Stimulated activated memory B cell treated with anti-CD40 and anti-IgM and Interleukin-4, amounts not matched to agents 10 μg/mL and 1 μg/mL and 100 μg/mL, for 72 hours (primary cell): Measurements from ENCODE around the gene ZNF488.

ENCODE experiments used
- ATAC-seq: fragments of 150-1000 bp; cut with Tn5 transposase; 2 replicates; pipeline ENCODE4 v1.10.0; 2021
- H3K27ac Mint-ChIP-seq: one replicate; pipeline ENCODE4 v1.8.0; 2022; ENCODE audit warnings: mild to moderate bottlenecking, mixed read lengths
- H3K27me3 Mint-ChIP-seq: one replicate; pipeline ENCODE4 v1.8.0; 2022; ENCODE audit warnings: mixed read lengths
- H3K36me3 Mint-ChIP-seq: one replicate; pipeline ENCODE4 v1.8.0; 2022; ENCODE audit warnings: mixed read lengths
- H3K4me1 Mint-ChIP-seq: one replicate; pipeline ENCODE4 v1.8.0; 2022; ENCODE audit warnings: mixed read lengths
- H3K4me3 Mint-ChIP-seq: one replicate; pipeline ENCODE4 v1.8.0; 2022; ENCODE audit warnings: mild to moderate bottlenecking, moderate library complexity, mixed read lengths
- H3K9me3 Mint-ChIP-seq: one replicate; pipeline ENCODE4 v1.8.0; 2022; ENCODE audit warnings: mixed read lengths

The ZNF488 gene

DNA sequence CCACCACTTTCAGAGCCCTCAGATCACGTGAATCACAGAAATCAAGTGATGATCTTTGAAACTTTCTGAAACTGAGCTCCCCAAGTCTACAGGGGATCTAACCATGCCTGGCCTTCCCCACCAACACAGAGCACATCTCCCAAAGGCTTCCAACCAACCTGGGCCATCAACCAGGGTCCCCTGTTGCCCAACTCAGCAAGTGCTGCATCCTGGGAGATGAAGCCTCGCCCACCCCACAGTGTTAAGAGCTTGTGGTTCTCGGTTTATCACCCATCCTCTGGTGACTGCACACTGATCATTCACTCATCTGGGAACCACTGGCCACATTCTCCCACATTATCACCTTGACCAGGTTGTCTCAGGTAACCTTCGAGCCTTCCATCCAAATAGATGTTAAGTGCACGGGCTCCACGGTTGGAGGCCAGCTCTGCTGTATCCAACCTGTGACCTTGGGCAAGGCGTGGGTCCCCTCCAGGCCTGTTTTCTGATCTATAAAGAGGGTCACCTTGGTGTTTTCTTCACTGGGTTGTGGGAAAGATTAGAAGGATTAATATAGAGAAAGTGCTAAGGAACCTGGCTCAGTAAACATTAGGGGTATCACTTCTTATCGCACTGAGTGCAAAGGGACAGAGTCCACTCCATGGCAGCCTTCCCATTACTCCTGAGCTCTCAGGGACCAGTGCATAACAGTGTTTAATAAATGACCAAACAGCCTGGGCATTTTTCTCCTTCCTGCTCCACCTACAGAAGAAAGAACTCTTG lies 3.6 kb downstream of the ZNF488 start:
- no peak overlapping the region for H3K4me3 Mint-ChIP-seq

DNA sequence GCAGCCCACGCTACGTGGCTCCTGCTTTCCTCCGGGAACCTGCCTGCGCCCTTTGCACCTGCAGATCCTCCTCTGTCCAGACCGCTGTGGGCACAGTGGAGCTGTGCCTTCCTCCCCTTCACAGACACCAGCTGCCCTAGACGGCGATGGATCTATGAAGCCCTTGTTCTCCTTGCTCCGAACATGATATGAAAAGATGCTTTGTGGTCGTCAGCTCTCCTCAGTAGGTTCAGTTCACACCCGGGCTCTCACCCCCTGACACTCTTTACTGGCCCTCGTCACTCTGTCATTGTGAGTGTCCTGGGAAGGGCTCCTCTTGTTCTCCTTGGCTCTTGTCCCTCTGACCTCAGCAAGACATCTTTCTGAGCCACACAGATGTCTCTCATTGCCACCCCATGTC lies 4.2 kb downstream of the ZNF488 start:
- no peak overlapping the region for H3K27ac Mint-ChIP-seq
- H3K9me3 Mint-ChIP-seq, result no peaks in the 10 kb centered on the region
- no peak for ATAC-seq
- H3K36me3 Mint-ChIP-seq, result no peaks in the 10 kb centered on the region
- peaks cover 86% of the 10 kb centered on the region for H3K27me3 Mint-ChIP-seq
- peaks cover 21% of the 10 kb centered on the region for H3K4me1 Mint-ChIP-seq
- H3K4me3 Mint-ChIP-seq, result no peak overlapping the region

More for the DNA sequence above, 3.6 kb downstream of the ZNF488 start:
- no peaks in the 10 kb centered on the region for H3K36me3 Mint-ChIP-seq
- peaks cover 23% of the 10 kb centered on the region for H3K4me1 Mint-ChIP-seq
- no peak overlapping the region for H3K27ac Mint-ChIP-seq
- peaks cover 86% of the 10 kb centered on the region for H3K27me3 Mint-ChIP-seq
- ATAC-seq, result no peak
- no peaks in the 10 kb centered on the region for H3K9me3 Mint-ChIP-seq

DNA sequence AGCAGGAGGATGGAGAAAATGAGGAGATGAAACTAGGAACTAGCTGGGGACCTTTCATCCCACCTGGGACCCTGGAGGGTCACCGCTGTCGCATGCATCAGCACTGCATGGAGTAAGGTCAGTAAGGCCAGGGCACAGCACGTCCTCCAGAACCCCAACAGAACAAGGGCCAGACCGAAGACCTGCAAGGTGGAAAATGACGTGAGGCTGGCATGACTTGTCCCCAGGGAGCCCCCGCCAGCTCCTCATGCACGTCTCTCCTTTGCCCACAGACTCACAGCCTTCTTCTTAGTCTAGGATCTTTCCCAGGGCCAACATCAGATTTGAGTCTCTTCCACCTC lies 4.7 kb downstream of the ZNF488 start:
- no peak for ATAC-seq
- Mint-ChIP-seq H3K9me3 (no peaks in the 10 kb centered on the region), H3K36me3 (no peaks in the 10 kb centered on the region), H3K4me1 (peaks cover 18% of the 10 kb centered on the region), H3K27me3 (peaks cover 82% of the 10 kb centered on the region), H3K4me3 (no peak overlapping the region), H3K27ac (no peak overlapping the region)

DNA sequence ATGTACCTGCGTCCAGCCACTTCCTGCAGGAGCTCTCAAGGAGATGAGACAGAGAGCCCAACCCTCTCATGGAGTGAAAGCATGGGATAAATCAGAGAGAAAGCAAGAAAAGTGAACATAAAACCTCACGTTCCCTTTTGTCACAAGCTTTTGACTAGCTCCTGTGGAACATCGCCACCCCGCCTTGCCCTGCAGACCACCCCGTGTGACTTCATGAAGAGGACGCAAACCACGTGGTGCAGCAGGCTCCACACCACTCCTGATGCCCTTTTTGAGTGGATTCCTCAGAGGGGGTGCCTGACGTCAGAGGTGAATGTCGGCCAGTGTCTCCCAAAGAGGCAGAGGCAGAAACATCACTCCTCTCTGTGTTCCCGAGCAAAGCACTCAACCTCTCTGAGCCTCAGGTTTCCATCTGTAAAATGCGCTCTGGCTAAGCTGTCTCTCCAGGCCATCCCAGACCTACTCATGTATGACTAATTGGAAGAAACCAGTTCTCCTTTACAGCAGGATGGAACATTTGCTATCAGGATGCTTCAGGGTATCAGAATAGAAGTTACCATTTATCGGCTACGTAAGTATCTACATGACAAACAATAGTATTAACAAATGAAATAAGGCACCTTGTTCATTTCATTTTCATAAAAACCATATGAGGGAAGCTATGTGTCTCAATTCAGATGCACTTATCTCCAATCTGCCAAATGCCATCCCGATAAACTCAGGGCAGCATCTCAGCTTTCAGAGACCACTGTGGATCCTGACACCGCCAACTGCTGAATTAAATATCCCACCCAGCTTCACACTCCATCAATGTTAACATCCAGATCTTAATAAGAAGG lies 5.3 kb downstream of the ZNF488 start:
- Mint-ChIP-seq H3K36me3 (no peaks in the 10 kb centered on the region), H3K4me3 (no peak overlapping the region), H3K27me3 (peaks cover 77% of the 10 kb centered on the region), H3K4me1 (peaks cover 14% of the 10 kb centered on the region), H3K9me3 (no peaks in the 10 kb centered on the region), H3K27ac (no peak overlapping the region)
- ATAC-seq, result no peak

DNA sequence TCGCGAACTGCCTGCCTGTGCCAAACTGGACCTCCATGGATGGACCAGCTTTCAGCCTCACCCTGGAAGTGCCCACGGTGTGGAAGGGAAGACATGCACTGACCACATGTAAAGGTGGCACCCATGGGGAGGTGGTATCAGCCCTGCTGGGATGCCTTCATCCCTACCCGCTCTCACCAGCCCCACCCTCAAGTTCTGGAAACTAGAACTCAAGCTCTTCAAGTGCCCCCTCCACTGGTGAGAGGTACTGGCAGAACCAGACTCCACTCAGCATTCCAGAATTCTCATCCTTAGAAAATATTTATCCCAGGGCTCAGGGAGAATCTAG lies 5.9 kb downstream of the ZNF488 start:
- no peak overlapping the region for H3K27ac Mint-ChIP-seq
- H3K4me1 Mint-ChIP-seq, result peaks cover 8% of the 10 kb centered on the region
- ATAC-seq, result no peak
- H3K4me3 Mint-ChIP-seq, result no peak overlapping the region
- no peaks in the 10 kb centered on the region for H3K36me3 Mint-ChIP-seq
- H3K27me3 Mint-ChIP-seq, result peaks cover 70% of the 10 kb centered on the region
- no peaks in the 10 kb centered on the region for H3K9me3 Mint-ChIP-seq

DNA sequence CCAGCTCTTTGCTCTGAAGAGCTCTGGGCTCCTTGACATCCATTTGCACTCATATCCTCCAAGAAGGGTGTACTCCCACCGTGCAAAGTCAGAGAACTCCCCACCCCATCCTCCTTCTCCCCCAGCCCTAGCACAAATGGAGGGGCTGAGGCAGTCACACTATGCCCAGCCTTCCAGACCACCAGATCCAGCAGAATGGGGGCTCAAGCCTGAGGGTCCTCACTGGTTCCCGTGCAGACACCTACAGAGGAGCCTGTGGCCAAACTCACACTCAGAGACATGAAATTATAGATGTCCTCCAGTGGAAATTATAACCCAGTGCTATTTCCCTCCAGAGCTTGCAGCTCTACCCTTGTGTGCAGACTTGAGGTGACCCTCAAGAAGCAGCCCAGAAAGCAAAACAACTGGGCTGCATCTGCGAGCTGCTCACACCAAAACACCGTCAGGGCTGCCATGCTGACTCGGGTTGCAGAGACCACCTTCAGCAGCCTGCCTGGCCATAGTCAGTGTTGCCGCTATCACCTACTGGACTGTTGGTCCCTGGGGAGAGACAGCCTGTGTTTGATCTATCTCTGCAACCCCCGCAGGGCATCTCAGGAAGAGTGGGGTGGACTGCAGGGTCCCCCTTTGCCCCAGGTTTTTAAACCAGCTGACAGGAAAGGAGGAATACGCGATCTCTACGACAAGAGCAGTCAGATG lies 7.4 kb downstream of the ZNF488 start:
- no peak for ATAC-seq
- H3K27me3 Mint-ChIP-seq, result peaks cover 63% of the 10 kb centered on the region
- H3K9me3 Mint-ChIP-seq, result no peaks in the 10 kb centered on the region

DNA sequence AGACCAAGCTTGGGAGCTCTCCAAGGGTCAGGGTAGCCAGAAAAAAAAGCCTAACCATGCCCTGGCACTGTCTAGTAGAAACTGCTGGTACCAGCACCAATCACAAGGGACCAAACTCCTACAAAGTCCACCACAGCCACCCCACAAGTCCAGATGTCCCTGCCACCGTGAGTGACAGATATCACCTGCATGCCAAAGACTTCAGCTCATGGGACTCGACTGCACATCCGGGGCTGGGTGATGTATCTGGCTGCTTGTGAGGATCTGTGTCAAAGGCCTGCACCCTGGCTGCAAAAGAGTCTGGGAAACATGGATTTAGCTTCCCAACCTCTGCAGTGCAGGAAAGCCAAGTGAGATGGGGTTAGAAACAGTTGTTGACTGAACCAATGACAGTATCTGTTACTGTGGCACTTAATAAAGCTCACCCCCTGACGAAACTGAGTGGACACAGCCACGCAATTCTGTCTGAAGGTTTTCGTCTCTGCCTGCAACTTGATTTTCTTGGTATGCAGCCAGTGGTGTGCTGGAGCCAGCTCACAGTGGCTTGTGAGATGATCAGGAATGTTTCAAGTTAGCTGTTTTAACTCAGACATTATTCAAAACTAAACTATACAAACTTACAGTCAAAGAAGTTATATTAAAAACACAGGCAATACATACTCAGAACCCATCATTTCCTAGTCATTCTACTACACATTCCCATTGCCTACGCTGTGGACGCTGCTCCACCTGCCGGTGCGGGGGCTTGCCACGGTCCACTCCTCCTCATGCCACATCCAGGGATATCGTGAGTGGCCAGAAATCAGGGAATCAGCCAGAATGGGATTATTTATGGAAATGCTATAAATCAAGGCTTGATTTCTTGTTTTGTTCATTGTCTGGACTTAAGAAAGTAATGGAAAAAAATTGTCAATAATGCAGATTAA lies 9.2 kb downstream of the ZNF488 start:
- Mint-ChIP-seq H3K4me3 (no peak overlapping the region), H3K27me3 (peaks cover 45% of the 10 kb centered on the region)
- no peak for ATAC-seq

More for the DNA sequence above, 7.4 kb downstream of the ZNF488 start:
- Mint-ChIP-seq H3K27ac (no peak overlapping the region), H3K36me3 (no peaks in the 10 kb centered on the region), H3K4me3 (no peak overlapping the region), H3K4me1 (peaks cover 6% of the 10 kb centered on the region)

DNA sequence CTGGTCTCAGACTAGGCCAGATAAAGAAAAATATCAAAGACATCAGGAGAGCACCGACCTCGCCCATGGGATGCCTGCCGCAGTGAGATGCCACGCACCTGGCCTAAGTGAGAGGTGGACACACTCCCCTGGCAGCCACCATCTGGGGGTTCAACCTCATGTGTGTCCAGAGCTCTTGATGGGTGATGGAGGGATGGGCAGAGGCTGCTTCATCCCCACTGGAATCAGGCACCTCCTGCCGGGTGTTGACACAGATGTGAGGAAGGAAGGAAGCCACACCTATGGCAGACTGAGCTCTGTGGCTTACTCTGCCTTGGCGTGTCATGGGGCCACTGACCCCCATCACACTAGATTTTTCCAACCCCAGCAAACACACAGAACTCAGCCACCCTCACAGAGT lies 11.4 kb downstream of the ZNF488 start:
- Mint-ChIP-seq H3K4me3 (no peak overlapping the region), H3K27ac (no peak overlapping the region), H3K27me3 (peaks cover 28% of the 10 kb centered on the region), H3K36me3 (no peaks in the 10 kb centered on the region), H3K4me1 (peaks cover 6% of the 10 kb centered on the region), H3K9me3 (no peaks in the 10 kb centered on the region)
- no peak for ATAC-seq

More for the DNA sequence above, 9.2 kb downstream of the ZNF488 start:
- Mint-ChIP-seq H3K9me3 (no peaks in the 10 kb centered on the region), H3K4me1 (peaks cover 6% of the 10 kb centered on the region), H3K27ac (no peak overlapping the region), H3K36me3 (no peaks in the 10 kb centered on the region)

DNA sequence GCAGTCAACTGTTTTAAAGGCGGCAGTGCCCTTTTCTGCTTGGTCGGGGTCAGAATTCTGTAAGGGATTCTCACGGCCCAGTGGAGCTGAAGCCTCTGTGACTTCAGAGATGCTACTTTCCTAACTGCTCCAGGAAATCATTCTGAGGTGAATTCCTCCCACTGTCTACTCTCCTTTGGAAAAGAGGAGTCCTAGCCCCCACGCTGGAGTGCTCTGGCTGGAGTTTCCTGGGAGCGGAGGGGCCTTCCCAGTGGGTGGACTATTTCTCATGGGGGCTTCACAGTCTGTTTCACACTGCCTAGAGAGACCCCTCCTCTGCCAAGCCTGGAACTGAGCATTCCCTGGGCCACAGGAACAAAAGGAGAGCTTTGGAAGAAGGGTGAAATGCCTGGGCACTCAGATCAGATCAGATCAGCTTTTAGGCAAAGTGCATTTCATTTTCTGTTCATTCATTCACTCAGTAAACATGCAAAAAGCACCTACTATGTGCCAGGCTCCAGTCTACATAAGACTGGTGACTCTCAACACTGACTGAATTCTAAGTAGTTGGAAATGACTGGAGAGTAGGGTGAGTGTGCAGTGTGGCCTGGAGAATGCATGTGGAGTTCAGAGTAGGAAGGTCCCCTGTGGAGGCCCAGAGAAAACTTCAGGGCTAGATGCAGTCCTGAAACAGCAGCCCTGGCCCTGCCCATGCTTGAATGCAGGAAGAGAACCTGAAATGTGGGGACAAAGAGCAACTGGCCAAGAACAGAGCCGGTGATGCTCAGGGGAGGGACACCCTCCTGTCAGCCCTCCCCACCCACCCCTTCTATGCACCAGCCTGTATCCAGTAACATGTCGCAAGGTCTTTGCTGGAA lies 12.2 kb downstream of the ZNF488 start:
- Mint-ChIP-seq H3K4me1 (no peaks in the 10 kb centered on the region), H3K9me3 (no peaks in the 10 kb centered on the region)
- ATAC-seq, result no peak

DNA sequence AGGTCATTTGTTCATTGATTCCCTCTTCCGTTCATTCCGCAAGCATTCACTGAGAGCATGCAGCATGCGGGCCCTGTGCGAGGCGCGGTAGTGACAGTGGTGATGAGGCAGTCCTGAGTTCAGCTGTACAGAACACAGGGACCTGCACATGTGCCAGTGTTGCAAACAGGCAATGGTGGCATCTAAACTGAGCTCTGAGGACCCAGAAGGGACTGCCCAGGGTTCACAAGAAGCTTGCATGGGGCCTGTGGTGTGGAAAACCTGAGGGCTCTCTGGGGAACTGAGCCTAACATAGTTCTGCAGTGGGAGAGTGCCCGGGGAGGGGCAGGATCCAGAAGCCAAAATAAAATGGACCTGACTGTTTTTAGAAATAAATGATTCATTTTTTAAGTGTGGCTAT lies 13.2 kb downstream of the ZNF488 start:
- no peak overlapping the region for H3K4me3 Mint-ChIP-seq
- H3K9me3 Mint-ChIP-seq, result no peaks in the 10 kb centered on the region

More for the DNA sequence above, 12.2 kb downstream of the ZNF488 start:
- no peaks in the 10 kb centered on the region for H3K36me3 Mint-ChIP-seq
- H3K27ac Mint-ChIP-seq, result no peak overlapping the region
- no peak overlapping the region for H3K4me3 Mint-ChIP-seq
- H3K27me3 Mint-ChIP-seq, result peaks cover 19% of the 10 kb centered on the region

DNA sequence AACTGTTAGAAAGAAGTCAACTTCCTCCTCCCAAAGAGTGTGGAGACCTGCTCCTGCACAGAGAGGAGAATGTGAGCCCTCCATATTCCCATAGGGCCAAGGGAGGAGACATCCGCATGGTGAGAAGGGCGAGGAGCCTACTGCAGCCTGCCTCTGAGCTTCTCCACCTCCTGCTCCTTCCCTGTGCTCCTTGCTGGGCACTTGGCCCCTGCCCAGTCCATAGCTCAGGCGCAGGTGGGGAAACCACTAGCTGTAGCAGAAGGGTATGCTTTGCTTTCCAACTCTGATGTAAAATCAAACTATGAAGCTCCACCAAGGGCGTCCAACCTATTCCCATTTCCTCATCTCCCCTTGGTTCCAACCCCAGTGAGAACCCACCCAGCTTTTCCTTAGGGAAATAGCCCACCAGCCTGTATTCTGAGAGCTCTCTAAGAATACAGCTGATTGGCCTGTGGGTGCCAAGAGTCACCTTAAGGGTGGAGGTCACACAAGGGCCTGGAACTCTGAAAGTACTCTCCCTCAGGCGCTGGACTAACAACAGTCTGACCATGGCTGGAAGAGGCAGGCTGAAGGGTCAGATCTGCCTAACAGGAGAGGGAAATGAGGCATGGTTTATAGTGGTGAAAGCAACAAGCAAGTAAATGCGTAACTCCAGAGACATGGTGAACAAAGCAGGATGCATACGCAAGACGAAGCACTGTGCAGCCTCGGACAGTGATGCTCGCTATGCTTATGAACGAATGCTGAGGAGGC lies 13.9 kb downstream of the ZNF488 start:
- no peak for ATAC-seq
- Mint-ChIP-seq H3K27ac (no peak overlapping the region), H3K4me3 (no peak overlapping the region), H3K4me1 (no peaks in the 10 kb centered on the region), H3K9me3 (no peaks in the 10 kb centered on the region), H3K27me3 (peaks cover 8% of the 10 kb centered on the region), H3K36me3 (no peaks in the 10 kb centered on the region)

More for the DNA sequence above, 13.2 kb downstream of the ZNF488 start:
- Mint-ChIP-seq H3K27me3 (peaks cover 13% of the 10 kb centered on the region), H3K27ac (no peak overlapping the region), H3K4me1 (no peaks in the 10 kb centered on the region), H3K36me3 (no peaks in the 10 kb centered on the region)
- no peak for ATAC-seq

DNA sequence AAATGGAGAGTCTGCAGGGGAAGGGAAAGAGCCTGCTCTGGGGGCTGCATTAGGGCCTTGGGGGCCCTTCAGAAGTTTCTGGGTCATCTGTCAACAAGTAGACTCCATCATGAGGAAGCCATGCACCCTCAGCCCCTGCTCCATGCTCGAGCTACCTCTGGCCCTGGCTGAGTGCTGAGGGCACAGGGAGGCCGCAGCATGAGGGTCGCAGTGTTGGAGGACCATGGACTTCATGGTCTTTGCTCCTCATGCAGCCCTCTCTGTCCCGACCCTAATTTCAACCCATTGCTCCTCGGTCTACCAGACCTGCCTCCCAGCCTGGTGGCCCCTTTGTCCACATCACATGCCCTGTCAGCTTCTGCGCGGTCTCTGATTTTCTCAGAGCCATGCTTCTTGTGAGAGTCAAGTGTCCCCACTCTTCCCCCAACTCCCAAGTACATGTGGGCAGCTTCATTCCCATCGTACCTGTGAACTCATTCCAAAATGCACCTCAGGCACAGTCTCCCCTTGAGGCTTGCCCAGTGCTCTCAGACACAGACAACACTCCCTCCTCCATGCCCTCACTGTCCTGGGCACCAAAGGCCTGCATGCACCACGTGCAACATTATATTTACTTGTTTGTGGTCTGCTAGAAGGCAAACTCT lies 14.7 kb downstream of the ZNF488 start:
- no peak for ATAC-seq
- Mint-ChIP-seq H3K27ac (no peak overlapping the region), H3K4me1 (no peaks in the 10 kb centered on the region)

More for the DNA sequence above, 14.7 kb downstream of the ZNF488 start:
- no peak overlapping the region for H3K4me3 Mint-ChIP-seq
- H3K27me3 Mint-ChIP-seq, result peaks cover 6% of the 10 kb centered on the region
- H3K36me3 Mint-ChIP-seq, result no peaks in the 10 kb centered on the region
- no peaks in the 10 kb centered on the region for H3K9me3 Mint-ChIP-seq
